GM12878 (cell line): Measurements from ENCODE around the gene RPS6KL1. TPM values are rescaled to one million over a fixed set of nuclear protein-coding genes. Genes with fewer than 3 reads are reported as not detected.

Experiments
- ATAC-seq: fragments of 200-7000 bp; cut with Tn5 transposase; 3 replicates; pipeline ENCODE4 v1.9.1; 2020; ENCODE audit warnings: mild to moderate bottlenecking, moderate library complexity
- BruUV-seq: library from RNA; stranded (reverse); fragments of 400-500 nt; replicated peaks from 2 replicates; lab custom pipeline; 2021; lab: Mats Ljungman, UMichigan
- CTCF ChIA-PET: fragments of 300-600 bp; sonication (Branson Sonifier 250); formaldehyde crosslinking; extraction: SDS; loops from one replicate; lab custom pipeline; 2021; ENCODE audit warnings: inconsistent platforms; lab: Yijun Ruan, JAX
- POLR2A ChIA-PET: fragments of 350-600 bp; formaldehyde crosslinking; extraction: SDS; loops from one replicate; lab custom pipeline; 2021; ENCODE audit warnings: inconsistent platforms; lab: Charles Lee
- RAD21 ChIA-PET: fragments of 300-600 bp; sonication (Branson Sonifier 250); formaldehyde crosslinking; loops from one replicate; lab custom pipeline; 2023; ENCODE audit warnings: antibody characterized with exemption; ENCODE audit not compliant: unreplicated experiment; lab: Charles Lee
- SMC1A ChIA-PET: fragments of 300-600 bp; sonication (Branson Sonifier 250); formaldehyde crosslinking; loops from one replicate; lab custom pipeline; 2023; ENCODE audit not compliant: unreplicated experiment, uncharacterized antibody; lab: Charles Lee
- DNase-seq: peaks from one replicate; pipeline ENCODE4 v3.0.0-alpha.2; 2011; ENCODE audit warnings: low read depth, low spot score
- FAIRE-seq: peaks from 3 replicates; lab custom pipeline; 2011; peaks lifted over from hg19 to GRCh38; lab: Jason Lieb, UNC
- H2AFZ ChIP-seq: 2 replicates; pipeline ENCODE4 v1.6.0; 2011; ENCODE audit warnings: low read depth, low read length, control low read depth; ENCODE audit not compliant: control insufficient read depth
- H3K27ac ChIP-seq: 2 replicates; pipeline ENCODE4 v1.5.1; 2011; ENCODE audit warnings: control low read depth; ENCODE audit not compliant: control insufficient read depth, insufficient read depth
- H3K27me3 ChIP-seq, 2 experiments: replicated peaks in 1 of 2; 2 replicates each; pipeline versions ENCODE4 v1.6.0 to v1.6.1; 2011; ENCODE audit warnings: low read length in 1 of 2; ENCODE audit not compliant: control insufficient read depth in 2 of 2, insufficient read depth in 2 of 2
- H3K36me3 ChIP-seq, 2 experiments: 2 replicates each; pipeline ENCODE4 v1.5.1; 2011; ENCODE audit warnings: low read length in 1 of 2; ENCODE audit not compliant: control insufficient read depth in 2 of 2, insufficient read depth in 2 of 2
- H3K4me1 ChIP-seq: 2 replicates; pipeline ENCODE4 v1.6.1; 2011; ENCODE audit warnings: mild to moderate bottlenecking, low read length, moderate library complexity, mixed read lengths; ENCODE audit not compliant: control insufficient read depth, insufficient read depth
- H3K4me2 ChIP-seq: 2 replicates; pipeline ENCODE4 v1.6.0; 2011; ENCODE audit warnings: control low read depth; ENCODE audit not compliant: control insufficient read depth, insufficient read depth
- H3K4me3 ChIP-seq: fragments of 200-600 bp; sonication (generic); 2 replicates; pipeline ENCODE4 v1.5.1; 2016
- H3K79me2 ChIP-seq: 2 replicates; pipeline ENCODE4 v1.6.0; 2011; ENCODE audit warnings: low read length; ENCODE audit not compliant: control insufficient read depth, insufficient read depth
- H3K9ac ChIP-seq: 2 replicates; pipeline ENCODE4 v1.8.0; 2011; ENCODE audit warnings: low read length, control low read depth, mixed read lengths; ENCODE audit not compliant: control insufficient read depth, insufficient read depth
- H3K9me3 ChIP-seq: replicated peaks from 3 replicates; pipeline ENCODE4 v1.5.1; 2011; ENCODE audit warnings: mild to moderate bottlenecking, low read length; ENCODE audit not compliant: control insufficient read depth, insufficient read depth
- H4K20me1 ChIP-seq: 2 replicates; pipeline ENCODE4 v1.6.0; 2011; ENCODE audit not compliant: control insufficient read depth, insufficient read depth
- ASH2L ChIP-seq: fragments of 300-600, 200-600 bp; sonication (generic); IDR thresholded peaks from 2 replicates; pipeline ENCODE4 v1.6.1; 2017; ENCODE audit warnings: low read depth, mild to moderate bottlenecking, borderline replicate concordance
- HDGF ChIP-seq: fragments of 450-650 bp; IDR thresholded peaks from 2 replicates; pipeline ENCODE4 v1.6.1; 2016; ENCODE audit warnings: antibody characterized with exemption
- IKZF2 ChIP-seq, 2 experiments: fragments of 450-650 bp; IDR thresholded peaks; 2 replicates each; pipeline ENCODE4 v1.6.1; 2017; ENCODE audit warnings: mild to moderate bottlenecking in 2 of 2, moderate library complexity in 2 of 2
- MEF2A ChIP-seq: IDR thresholded peaks from 2 replicates; pipeline ENCODE4 v1.6.1; 2011; ENCODE audit warnings: low read depth, mild to moderate bottlenecking, low read length, moderate library complexity; ENCODE audit not compliant: insufficient read depth
- PAX8 ChIP-seq: fragments of 450-650 bp; IDR thresholded peaks from 2 replicates; pipeline ENCODE4 v1.6.1; 2017; ENCODE audit warnings: mild to moderate bottlenecking, moderate library complexity
- SPI1 ChIP-seq: IDR thresholded peaks from 2 replicates; pipeline ENCODE4 v1.6.1; 2011; ENCODE audit warnings: low read depth, mild to moderate bottlenecking, low read length, moderate library complexity, borderline replicate concordance; ENCODE audit not compliant: insufficient read depth
- TCF3 ChIP-seq: IDR thresholded peaks from 2 replicates; pipeline ENCODE4 v1.6.1; 2012; ENCODE audit warnings: low read depth, mild to moderate bottlenecking, low read length, borderline replicate concordance; ENCODE audit not compliant: insufficient read depth
- WRNIP1 ChIP-seq: IDR thresholded peaks from 2 replicates; pipeline ENCODE4 v1.6.1; 2011; ENCODE audit warnings: low read depth, low read length, improper control_type of control experiment, borderline replicate concordance
- ZZZ3 ChIP-seq: IDR thresholded peaks from 2 replicates; pipeline ENCODE4 v1.6.1; 2011; ENCODE audit warnings: low read depth; ENCODE audit not compliant: control insufficient read depth, insufficient read length
- WGBS: methylation state at CpG from one replicate; pipeline ENCODE4 v1.1.6; 2016; ENCODE audit warnings: low lambda C conversion rate; ENCODE audit not compliant: insufficient replicate concordance, insufficient coverage; ENCODE audit errors: missing lambda C conversion rate; 5-methylcytosine and 5-hydroxymethylcytosine counted together
- in situ Hi-C: fragments of 300-500 bp; cut with MboI; formaldehyde crosslinking; loops from 9 replicates; pipeline ENCODE4 v1.14.3; 2018; ENCODE audit warnings: mixed read lengths
- intact Hi-C: fragments of 100-400 bp; cut with micrococcal nuclease; formaldehyde crosslinking; loops from one replicate; pipeline ENCODE4 v1.14.2; 2022; ENCODE audit not compliant: unreplicated experiment
- polyA plus RNA-seq, 11 experiments: library from polyadenylated mRNA; depleted of rRNA in 4 of 11; unstranded in 6 of 11; stranded (reverse) in 5 of 11; fragments of >200 nt; fragmentation: Nextera tagmentation in 4 of 11; fragmentation: Illumina TruSeq in 1 of 11; extraction: Ambion mirVana in 4 of 11; extraction: Trizol in 1 of 11; gene quantifications; 1 replicate in 1 of 11; 2 replicates in 10 of 11; pipeline versions ENCODE4 v1.2.1 to v1.2.3, GENCODE V29; 2011 to 2016; ENCODE audit warnings: inconsistent platforms in 2 of 11, missing spikeins in 2 of 11, low read depth in 1 of 11
- total RNA-seq, 4 experiments: library from RNA; depleted of rRNA in 3 of 4; stranded (reverse); fragments of >200 nt in 3 of 4; fragmentation: Illumina TruSeq in 1 of 4; extraction: Trizol in 1 of 4; gene quantifications; 2 replicates each; pipeline versions ENCODE4 v1.2.1 to v1.2.3, GENCODE V29; 2013 to 2021
- TF ChIP-seq, protein P1 (sequence below): IDR thresholded peaks from 2 replicates; pipeline ENCODE4 v1.6.1; 2012; ENCODE audit warnings: low read depth, low read length, improper control_type of control experiment
- TF ChIP-seq, protein P2 (sequence below): fragments of 450-650 bp; IDR thresholded peaks from 2 replicates; pipeline ENCODE4 v1.6.1; 2018; ENCODE audit warnings: borderline replicate concordance, mild to moderate bottlenecking; ENCODE audit not compliant: partially characterized antibody
- TF ChIP-seq, protein P3 (sequence below): fragments of 450-650 bp; IDR thresholded peaks from 2 replicates; pipeline ENCODE4 v1.6.1; 2017; ENCODE audit warnings: mild to moderate bottlenecking, low read depth, inconsistent platforms; ENCODE audit not compliant: poor library complexity, severe bottlenecking
- TF ChIP-seq, protein P4 (sequence below): fragments of 450-650 bp; IDR thresholded peaks from 2 replicates; pipeline ENCODE4 v1.6.1; 2017; ENCODE audit warnings: low read depth, mild to moderate bottlenecking, moderate library complexity

RPS6KL1 gene
- total and polyA plus RNA-seq, 10 of the 15 experiments (the other 5 are each of a cell fraction or from before 2014, with no cell fraction given): 0.04 to 4.2 (median 2.0) TPM

DNA sequence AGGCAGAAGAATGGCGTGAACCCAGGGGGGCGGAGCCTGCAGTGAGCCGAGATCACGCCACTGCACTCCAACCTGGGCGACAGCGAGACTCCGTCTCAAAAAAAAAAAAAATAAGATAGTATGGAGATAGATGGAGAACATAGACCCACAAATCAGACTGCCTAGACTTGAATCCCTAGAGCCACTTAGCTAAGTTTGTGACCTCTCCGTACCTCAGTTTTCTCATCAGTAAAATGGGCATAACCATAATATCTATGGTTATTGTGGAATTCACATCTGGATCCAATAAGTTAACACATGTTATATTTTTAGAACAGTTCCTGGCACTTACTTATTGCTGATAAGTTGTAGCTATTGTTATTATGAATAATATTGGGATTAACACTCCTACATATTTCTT, 54.3 kb downstream of the RPS6KL1 start:
- ChIA-PET RAD21 (interaction anchor here (0.7 to 2.3 kb wide), 2 partner anchors 37 to 949 kb away, joined by 3 to 7 read pairs; no protein-coding TSS in a partner anchor), CTCF (interaction anchor here (0.6 to 20.7 kb wide), 6 partner anchors 9 to 260 kb away, joined by 3 to 289 read pairs (median 8); no protein-coding TSS in a partner anchor), POLR2A (interaction anchor here (0.8 kb wide), 1 partner anchor 14 kb away, joined by 3 read pairs; no protein-coding TSS in a partner anchor), SMC1A (interaction anchor here (1.2 kb wide), 1 partner anchor 8 kb away, joined by 4 read pairs; no protein-coding TSS in a partner anchor)
- no peaks in the 10 kb centered on the region for H4K20me1 ChIP-seq
- no TSS peak for BruUV-seq
- H3K27ac ChIP-seq: no peak overlapping the region
- H3K4me2 ChIP-seq: no peak overlapping the region
- TF ChIP-seq HDGF: no peak
- TF ChIP-seq ZZZ3: no peak
- TF ChIP-seq, protein P1, sequence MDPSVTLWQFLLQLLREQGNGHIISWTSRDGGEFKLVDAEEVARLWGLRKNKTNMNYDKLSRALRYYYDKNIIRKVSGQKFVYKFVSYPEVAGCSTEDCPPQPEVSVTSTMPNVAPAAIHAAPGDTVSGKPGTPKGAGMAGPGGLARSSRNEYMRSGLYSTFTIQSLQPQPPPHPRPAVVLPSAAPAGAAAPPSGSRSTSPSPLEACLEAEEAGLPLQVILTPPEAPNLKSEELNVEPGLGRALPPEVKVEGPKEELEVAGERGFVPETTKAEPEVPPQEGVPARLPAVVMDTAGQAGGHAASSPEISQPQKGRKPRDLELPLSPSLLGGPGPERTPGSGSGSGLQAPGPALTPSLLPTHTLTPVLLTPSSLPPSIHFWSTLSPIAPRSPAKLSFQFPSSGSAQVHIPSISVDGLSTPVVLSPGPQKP: no peak
- no peak for TF ChIP-seq PAX8
- TF ChIP-seq WRNIP1: no peak
- TF ChIP-seq, protein P2, sequence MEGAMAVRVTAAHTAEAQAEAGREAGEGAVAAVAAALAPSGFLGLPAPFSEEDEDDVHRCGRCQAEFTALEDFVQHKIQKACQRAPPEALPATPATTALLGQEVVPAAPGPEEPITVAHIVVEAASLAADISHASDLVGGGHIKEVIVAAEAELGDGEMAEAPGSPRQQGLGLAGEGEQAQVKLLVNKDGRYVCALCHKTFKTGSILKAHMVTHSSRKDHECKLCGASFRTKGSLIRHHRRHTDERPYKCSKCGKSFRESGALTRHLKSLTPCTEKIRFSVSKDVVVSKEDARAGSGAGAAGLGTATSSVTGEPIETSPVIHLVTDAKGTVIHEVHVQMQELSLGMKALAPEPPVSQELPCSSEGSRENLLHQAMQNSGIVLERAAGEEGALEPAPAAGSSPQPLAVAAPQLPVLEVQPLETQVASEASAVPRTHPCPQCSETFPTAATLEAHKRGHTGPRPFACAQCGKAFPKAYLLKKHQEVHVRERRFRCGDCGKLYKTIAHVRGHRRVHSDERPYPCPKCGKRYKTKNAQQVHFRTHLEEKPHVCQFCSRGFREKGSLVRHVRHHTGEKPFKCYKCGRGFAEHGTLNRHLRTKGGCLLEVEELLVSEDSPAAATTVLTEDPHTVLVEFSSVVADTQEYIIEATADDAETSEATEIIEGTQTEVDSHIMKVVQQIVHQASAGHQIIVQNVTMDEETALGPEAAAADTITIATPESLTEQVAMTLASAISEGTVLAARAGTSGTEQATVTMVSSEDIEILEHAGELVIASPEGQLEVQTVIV: no peak
- TF ChIP-seq, protein P3, sequence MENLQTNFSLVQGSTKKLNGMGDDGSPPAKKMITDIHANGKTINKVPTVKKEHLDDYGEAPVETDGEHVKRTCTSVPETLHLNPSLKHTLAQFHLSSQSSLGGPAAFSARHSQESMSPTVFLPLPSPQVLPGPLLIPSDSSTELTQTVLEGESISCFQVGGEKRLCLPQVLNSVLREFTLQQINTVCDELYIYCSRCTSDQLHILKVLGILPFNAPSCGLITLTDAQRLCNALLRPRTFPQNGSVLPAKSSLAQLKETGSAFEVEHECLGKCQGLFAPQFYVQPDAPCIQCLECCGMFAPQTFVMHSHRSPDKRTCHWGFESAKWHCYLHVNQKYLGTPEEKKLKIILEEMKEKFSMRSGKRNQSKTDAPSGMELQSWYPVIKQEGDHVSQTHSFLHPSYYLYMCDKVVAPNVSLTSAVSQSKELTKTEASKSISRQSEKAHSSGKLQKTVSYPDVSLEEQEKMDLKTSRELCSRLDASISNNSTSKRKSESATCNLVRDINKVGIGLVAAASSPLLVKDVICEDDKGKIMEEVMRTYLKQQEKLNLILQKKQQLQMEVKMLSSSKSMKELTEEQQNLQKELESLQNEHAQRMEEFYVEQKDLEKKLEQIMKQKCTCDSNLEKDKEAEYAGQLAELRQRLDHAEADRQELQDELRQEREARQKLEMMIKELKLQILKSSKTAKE: no peak
- TF ChIP-seq, protein P4, sequence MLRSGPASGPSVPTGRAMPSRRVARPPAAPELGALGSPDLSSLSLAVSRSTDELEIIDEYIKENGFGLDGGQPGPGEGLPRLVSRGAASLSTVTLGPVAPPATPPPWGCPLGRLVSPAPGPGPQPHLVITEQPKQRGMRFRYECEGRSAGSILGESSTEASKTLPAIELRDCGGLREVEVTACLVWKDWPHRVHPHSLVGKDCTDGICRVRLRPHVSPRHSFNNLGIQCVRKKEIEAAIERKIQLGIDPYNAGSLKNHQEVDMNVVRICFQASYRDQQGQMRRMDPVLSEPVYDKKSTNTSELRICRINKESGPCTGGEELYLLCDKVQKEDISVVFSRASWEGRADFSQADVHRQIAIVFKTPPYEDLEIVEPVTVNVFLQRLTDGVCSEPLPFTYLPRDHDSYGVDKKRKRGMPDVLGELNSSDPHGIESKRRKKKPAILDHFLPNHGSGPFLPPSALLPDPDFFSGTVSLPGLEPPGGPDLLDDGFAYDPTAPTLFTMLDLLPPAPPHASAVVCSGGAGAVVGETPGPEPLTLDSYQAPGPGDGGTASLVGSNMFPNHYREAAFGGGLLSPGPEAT: no peak
- no peak for TF ChIP-seq ASH2L
- TF ChIP-seq MEF2A: no peak
- TF ChIP-seq TCF3: no peak
- no peak for TF ChIP-seq IKZF2 (IDR thresholded peaks at IDR 0.05)
- no peak for TF ChIP-seq SPI1
- in situ Hi-C loops (no loop called here), intact Hi-C loops (loop anchor here (10.0 kb wide), 1 partner anchor 426 kb away; no protein-coding TSS in a partner anchor)
- H3K9ac ChIP-seq: no peak overlapping the region
- DNase-seq: no peak
- WGBS: 96% methylated on average over 2 of the region's 8 CpGs
- no peak for ATAC-seq
- no peak overlapping the region for H3K4me3 ChIP-seq
- no peaks in the 10 kb centered on the region for H3K4me1 ChIP-seq
- no peak for FAIRE-seq
- H3K9me3 ChIP-seq: no peaks in the 10 kb centered on the region
- no peak overlapping the region for H2AFZ ChIP-seq
- H3K27me3 ChIP-seq: no peaks in the 10 kb centered on the region; a peak in 1 of 4 replicates
- H3K79me2 ChIP-seq: no peaks in the 10 kb centered on the region
- H3K36me3 ChIP-seq: no peaks in the 10 kb centered on the region
